ENCODE measurements around the gene GRB10.

DNA sequence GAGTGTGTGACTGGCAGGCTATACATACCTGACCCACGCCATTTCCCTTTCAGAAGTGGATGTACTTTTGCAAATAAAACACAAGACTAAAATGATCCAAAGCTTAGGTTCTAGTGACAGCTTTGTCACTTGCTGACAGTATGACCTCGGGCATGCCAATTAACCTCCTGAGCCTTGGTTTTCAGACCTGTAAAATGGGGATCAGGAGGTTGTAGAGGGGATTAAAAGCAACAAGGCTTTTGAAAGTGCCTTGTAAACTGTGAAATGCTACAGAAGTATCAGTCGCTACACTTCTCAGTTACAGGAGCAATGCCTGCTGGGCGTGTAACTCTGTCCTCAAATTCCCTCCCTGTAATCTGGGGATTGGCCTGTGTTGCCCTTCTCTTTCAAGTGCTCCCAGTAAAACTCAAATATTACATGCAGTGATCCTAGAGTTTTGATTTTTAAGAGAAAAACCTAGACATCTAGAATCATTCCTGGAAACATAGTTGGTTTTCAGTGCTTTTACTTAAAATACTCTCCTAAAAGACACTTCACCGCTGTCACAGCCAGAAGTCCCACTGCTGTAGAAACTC is 8.8 kb upstream of the GRB10 start:
- TF ChIP-seq, protein P1, sequence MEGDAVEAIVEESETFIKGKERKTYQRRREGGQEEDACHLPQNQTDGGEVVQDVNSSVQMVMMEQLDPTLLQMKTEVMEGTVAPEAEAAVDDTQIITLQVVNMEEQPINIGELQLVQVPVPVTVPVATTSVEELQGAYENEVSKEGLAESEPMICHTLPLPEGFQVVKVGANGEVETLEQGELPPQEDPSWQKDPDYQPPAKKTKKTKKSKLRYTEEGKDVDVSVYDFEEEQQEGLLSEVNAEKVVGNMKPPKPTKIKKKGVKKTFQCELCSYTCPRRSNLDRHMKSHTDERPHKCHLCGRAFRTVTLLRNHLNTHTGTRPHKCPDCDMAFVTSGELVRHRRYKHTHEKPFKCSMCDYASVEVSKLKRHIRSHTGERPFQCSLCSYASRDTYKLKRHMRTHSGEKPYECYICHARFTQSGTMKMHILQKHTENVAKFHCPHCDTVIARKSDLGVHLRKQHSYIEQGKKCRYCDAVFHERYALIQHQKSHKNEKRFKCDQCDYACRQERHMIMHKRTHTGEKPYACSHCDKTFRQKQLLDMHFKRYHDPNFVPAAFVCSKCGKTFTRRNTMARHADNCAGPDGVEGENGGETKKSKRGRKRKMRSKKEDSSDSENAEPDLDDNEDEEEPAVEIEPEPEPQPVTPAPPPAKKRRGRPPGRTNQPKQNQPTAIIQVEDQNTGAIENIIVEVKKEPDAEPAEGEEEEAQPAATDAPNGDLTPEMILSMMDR (IDR thresholded peaks at IDR 0.05; ENCODE audit: borderline replicate concordance, extremely low read depth, low read length, poor library complexity, severe bottlenecking): no peak
- TF ChIP-seq EZH2 (IDR thresholded peaks at IDR 0.05; ENCODE audit: borderline replicate concordance, low read depth, low read length, severe bottlenecking): no peak
